ENCODE measurements around the gene IPO11. TPM values are rescaled to one million over a fixed set of nuclear protein-coding genes. Genes with fewer than 3 reads are reported as not detected.

IPO11 gene
- total RNA-seq, 4 donors from 2014 or later: 25.0 to 49.2 (median 35.5) TPM

- TF ChIP-seq CTCF (IDR thresholded peaks at IDR 0.05; ENCODE audit: low read depth): no peak
Measured at GRCh38 chr5:62542720-62543119, 130.2 kb downstream of the IPO11 start.

DNA sequence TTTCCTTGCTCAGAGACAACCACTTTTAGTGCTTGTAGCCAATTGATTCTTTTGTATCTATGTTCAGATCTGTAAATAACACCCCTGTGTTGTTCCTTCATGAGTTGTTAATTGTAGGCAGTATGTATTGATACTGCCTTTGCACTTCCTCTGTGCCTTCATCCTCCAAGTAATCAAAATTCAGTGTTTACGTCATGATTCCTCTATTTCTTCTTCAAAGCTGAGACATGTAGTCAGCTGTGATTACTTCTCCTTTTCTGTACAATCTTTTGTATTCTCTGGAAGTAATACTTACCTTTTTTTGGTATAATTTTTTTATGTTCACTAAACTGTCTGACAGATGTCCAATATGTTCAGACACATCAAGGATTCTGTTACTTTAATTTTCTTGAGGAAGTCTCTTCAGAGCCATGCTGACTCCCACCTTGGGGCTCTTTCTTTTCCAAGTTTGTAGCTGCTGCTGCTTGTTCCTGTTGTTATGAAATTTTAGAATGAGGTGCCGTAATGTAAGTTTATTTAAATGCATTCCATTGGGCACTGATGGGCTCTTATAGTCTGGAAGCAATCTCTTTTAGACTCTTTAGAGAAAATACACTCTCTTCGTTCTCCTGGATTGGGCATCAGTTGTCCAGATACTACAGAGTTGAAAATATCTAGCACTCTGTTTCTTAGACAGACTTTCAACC lies 135.5 kb downstream of the IPO11 start:
- no peak for TF ChIP-seq CTCF (IDR thresholded peaks at IDR 0.05; ENCODE audit: low read depth)

- no peak for TF ChIP-seq CTCF (IDR thresholded peaks at IDR 0.05; ENCODE audit: low read depth)
Measured at GRCh38 chr5:62550103-62550502, 137.5 kb downstream of the IPO11 start.

GRCh38 chr5:62555930-62556329 lies 143.4 kb downstream of the IPO11 start:
- no peak for TF ChIP-seq CTCF (IDR thresholded peaks at IDR 0.05; ENCODE audit: low read depth)

DNA sequence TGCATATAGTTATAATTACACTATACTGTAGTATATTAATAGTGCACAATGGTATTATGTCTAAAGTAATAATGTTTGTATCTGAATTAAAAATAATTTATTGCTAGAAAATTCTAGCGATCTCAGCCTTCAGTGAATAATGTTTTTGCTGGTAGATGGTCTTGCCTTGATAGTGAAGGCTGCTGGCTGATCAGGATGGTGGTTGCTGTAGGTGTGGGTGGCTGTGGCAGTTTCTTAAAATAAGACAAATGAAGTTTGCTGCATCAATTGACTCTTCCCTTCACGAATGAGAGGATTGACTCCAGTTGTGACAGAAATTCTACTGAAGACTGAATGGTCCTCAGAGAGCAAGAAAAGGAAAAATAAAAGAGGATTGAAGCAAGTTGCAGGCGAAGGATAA lies 146.4 kb downstream of the IPO11 start:
- TF ChIP-seq CTCF (IDR thresholded peaks at IDR 0.05; ENCODE audit: low read depth): no peak

DNA sequence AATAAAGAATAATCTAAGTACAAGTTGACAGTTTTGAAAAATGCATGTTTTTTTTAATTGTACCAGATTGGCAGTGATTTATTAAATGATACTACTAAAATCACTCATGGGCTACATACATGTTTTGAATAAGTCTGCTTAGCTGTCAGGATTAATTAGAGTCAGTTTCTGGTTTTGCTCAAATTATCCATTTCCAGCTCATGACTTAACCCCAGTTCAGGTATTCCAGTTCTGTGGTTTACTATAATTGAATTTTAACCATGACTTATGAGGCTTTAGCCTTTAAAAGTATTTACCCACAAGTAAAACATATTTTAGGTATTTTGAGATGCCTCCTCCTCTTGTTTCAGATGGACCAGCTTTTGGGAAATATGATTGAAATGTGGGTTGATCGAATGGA lies 148.2 kb downstream of the IPO11 start:
- no peak for TF ChIP-seq CTCF (IDR thresholded peaks at IDR 0.05; ENCODE audit: low read depth)

DNA sequence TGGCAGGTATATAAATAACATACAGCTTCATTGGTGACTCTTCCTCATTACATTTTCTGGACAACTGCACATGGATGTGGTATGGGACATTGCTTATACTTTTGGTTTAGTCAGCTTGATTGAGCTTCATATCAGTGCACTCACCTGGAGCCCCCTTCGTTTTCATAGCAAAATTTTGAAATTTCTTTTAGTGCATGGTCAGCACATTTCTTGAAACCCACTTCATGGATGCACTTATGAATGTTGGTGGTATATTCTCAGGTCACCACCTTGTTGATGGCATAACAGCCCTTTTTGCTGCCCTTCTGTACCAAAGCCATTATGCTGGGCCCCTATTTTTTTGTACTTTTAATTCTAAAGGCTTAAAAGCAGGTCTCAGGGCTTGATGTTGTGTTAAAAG lies 149.3 kb downstream of the IPO11 start:
- no peak for TF ChIP-seq CTCF (IDR thresholded peaks at IDR 0.05; ENCODE audit: low read depth)

Data from subcutaneous adipose tissue (tissue), 4 donors.